ENCODE data around the gene CASTOR1.

DNA sequence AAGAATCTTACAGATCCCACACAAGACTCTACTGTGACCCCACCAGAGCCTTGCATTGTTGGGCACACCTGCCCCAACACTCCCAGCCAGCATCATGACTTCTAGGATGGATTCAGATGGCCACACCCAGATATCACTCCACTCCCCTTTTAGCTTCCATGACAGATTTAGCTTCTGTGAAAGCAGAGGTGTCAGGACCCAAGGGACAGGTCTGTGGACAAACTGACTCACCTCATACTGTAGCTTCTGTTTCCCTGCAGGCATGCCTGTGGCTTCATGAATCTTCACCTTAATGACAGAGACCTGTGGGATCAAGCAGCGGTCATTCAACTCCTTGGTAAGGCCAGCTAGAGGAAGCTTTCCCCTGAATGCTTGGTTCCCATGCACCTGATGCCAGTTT is 45.9 kb upstream of the CASTOR1 start:
- TF ChIP-seq POLR2A (IDR thresholded peaks at IDR 0.05) = no peak
- TF ChIP-seq, protein P1, sequence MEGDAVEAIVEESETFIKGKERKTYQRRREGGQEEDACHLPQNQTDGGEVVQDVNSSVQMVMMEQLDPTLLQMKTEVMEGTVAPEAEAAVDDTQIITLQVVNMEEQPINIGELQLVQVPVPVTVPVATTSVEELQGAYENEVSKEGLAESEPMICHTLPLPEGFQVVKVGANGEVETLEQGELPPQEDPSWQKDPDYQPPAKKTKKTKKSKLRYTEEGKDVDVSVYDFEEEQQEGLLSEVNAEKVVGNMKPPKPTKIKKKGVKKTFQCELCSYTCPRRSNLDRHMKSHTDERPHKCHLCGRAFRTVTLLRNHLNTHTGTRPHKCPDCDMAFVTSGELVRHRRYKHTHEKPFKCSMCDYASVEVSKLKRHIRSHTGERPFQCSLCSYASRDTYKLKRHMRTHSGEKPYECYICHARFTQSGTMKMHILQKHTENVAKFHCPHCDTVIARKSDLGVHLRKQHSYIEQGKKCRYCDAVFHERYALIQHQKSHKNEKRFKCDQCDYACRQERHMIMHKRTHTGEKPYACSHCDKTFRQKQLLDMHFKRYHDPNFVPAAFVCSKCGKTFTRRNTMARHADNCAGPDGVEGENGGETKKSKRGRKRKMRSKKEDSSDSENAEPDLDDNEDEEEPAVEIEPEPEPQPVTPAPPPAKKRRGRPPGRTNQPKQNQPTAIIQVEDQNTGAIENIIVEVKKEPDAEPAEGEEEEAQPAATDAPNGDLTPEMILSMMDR (IDR thresholded peaks at IDR 0.05) = no peak
- TF ChIP-seq POLR2AphosphoS5 (IDR thresholded peaks at IDR 0.05; ENCODE audit: insufficient read depth in 1 of 2, low read depth in 1 of 2) = no peak

Data from vagina (tissue), 2 donors.